Fibroblast of lung (primary cell): ENCODE results near the gene PARVG. TPM values are rescaled to one million over a fixed set of nuclear protein-coding genes. Genes with fewer than 3 reads are reported as not detected.
A peak's percentile ranks its signal among the peaks of the same experiment; 100 is the strongest.

Experiments used
- DNase-seq, 2 donors: peaks; one replicate each; pipeline versions ENCODE4 v3.0.0 to v3.0.0-alpha.2; 2010; ENCODE audit warnings: low read depth in 2 of 2
- H2AFZ ChIP-seq: 2 replicates; pipeline ENCODE4 v1.5.1; 2012; ENCODE audit warnings: low read length, control low read depth, inconsistent platforms
- H3K27ac ChIP-seq: 2 replicates; pipeline ENCODE4 v1.5.1; 2011; ENCODE audit warnings: low read length, control low read depth; ENCODE audit not compliant: insufficient read depth
- H3K27me3 ChIP-seq: 2 replicates; pipeline ENCODE4 v1.5.1; 2011; ENCODE audit warnings: mild to moderate bottlenecking, low read length; ENCODE audit not compliant: control insufficient read depth, insufficient read depth
- H3K36me3 ChIP-seq: 2 replicates; pipeline ENCODE4 v1.5.1; 2011; ENCODE audit warnings: low read length; ENCODE audit not compliant: control insufficient read depth, insufficient read depth
- H3K4me1 ChIP-seq: 2 replicates; pipeline ENCODE4 v1.5.1; 2011; ENCODE audit warnings: low read length; ENCODE audit not compliant: control insufficient read depth, insufficient read depth; ENCODE audit errors: extremely low read depth
- H3K4me2 ChIP-seq: 2 replicates; pipeline ENCODE4 v1.5.1; 2011; ENCODE audit warnings: low read length, control low read depth; ENCODE audit not compliant: insufficient read depth; ENCODE audit errors: extremely low read depth
- H3K4me3 ChIP-seq, 4 experiments: fragments of 200-600 bp in 1 of 4; sonication (generic) in 1 of 4; replicated peaks in 1 of 4; 2 replicates each; pipeline ENCODE4 v1.5.1; 2011 to 2016; ENCODE audit warnings: low read length in 4 of 4, low read depth in 3 of 4, mild to moderate bottlenecking in 3 of 4, control low read depth in 2 of 4, inconsistent platforms in 1 of 4, mixed read lengths in 1 of 4; ENCODE audit not compliant: insufficient read depth in 1 of 4; ENCODE audit errors: control extremely low read depth in 1 of 4
- H3K79me2 ChIP-seq: 2 replicates; pipeline ENCODE4 v1.5.1; 2012; ENCODE audit warnings: mild to moderate bottlenecking, low read length, inconsistent platforms; ENCODE audit not compliant: control insufficient read depth, insufficient read depth
- H3K9ac ChIP-seq: 2 replicates; pipeline ENCODE4 v1.5.1; 2011; ENCODE audit warnings: mild to moderate bottlenecking, low read length, control low read depth; ENCODE audit not compliant: insufficient read depth
- H3K9me3 ChIP-seq: 2 replicates; pipeline ENCODE4 v1.5.1; 2012; ENCODE audit warnings: low read depth, low read length; ENCODE audit not compliant: control insufficient read depth, insufficient read depth
- H4K20me1 ChIP-seq: 2 replicates; pipeline ENCODE4 v1.5.1; 2011; ENCODE audit warnings: low read length; ENCODE audit not compliant: control insufficient read depth, insufficient read depth; ENCODE audit errors: extremely low read depth
- CTCF ChIP-seq, 2 donors: IDR thresholded peaks in 1 of 2; conservative IDR thresholded peaks in 1 of 2; 1 replicate in 1 of 2; 2 replicates in 1 of 2; pipeline ENCODE4 v1.5.1; 2011 to 2012; ENCODE audit warnings: low read length in 2 of 2, control low read depth in 1 of 2, inconsistent platforms in 1 of 2, low read depth in 1 of 2, mild to moderate bottlenecking in 1 of 2
- EZH2 ChIP-seq: IDR thresholded peaks from 2 replicates; pipeline ENCODE4 v1.5.1; 2012; ENCODE audit warnings: low read length, control low read depth, mild to moderate bottlenecking; ENCODE audit errors: missing control alignments
- polyA plus RNA-seq, 2 donors: library from polyadenylated mRNA; depleted of rRNA in 1 of 2; stranded (reverse) in 1 of 2; unstranded in 1 of 2; fragments of >200 nt; gene quantifications; 2 replicates each; pipeline ENCODE4 v1.2.1, GENCODE V29; 2011 to 2012; ENCODE audit warnings: missing spikeins in 1 of 2
- total RNA-seq: library from RNA; depleted of rRNA; stranded (reverse); fragments of >200 nt; gene quantifications from 2 replicates; pipeline ENCODE4 v1.2.1, GENCODE V29; 2014

Gene PARVG
- total and polyA plus RNA-seq, 2 donors (not counting 1 experiment from before 2014, with no cell fraction given), result not detected

GRCh38 chr22:44139773-44140172, 41.0 kb upstream of the PARVG start:
- Histone ChIP-seq H3K27me3 (no peaks in the 10 kb centered on the region), H2AFZ (no peak overlapping the region), H3K9ac (no peak overlapping the region), H4K20me1 (no peaks in the 10 kb centered on the region), H3K9me3 (no peaks in the 10 kb centered on the region), H3K4me3 (no peak overlapping the region), H3K4me2 (no peak overlapping the region), H3K4me1 (no peaks in the 10 kb centered on the region), H3K27ac (no peak overlapping the region), H3K36me3 (peaks cover 2% of the 10 kb centered on the region), H3K79me2 (no peaks in the 10 kb centered on the region)
- TF ChIP-seq EZH2, result no peak
- no peak for TF ChIP-seq CTCF (conservative IDR thresholded peaks at IDR 0.05 in 1 of 2, IDR thresholded peaks at IDR 0.05 in 1 of 2; ENCODE audit: low read depth in 1 of 2, low read length in 2 of 2)
- no peak for DNase-seq

GRCh38 chr22:44142421-44143104, 38.2 kb upstream of the PARVG start:
- H3K27ac ChIP-seq, result no peak overlapping the region
- H3K4me1 ChIP-seq, result peaks cover 2% of the 10 kb centered on the region
- peaks cover 2% of the 10 kb centered on the region for H3K36me3 ChIP-seq
- no peaks in the 10 kb centered on the region for H3K79me2 ChIP-seq
- TF ChIP-seq EZH2, result no peak
- no peak for TF ChIP-seq CTCF (conservative IDR thresholded peaks at IDR 0.05 in 1 of 2, IDR thresholded peaks at IDR 0.05 in 1 of 2; ENCODE audit: low read depth in 1 of 2, low read length in 2 of 2)
- no peak overlapping the region for H3K4me2 ChIP-seq
- DNase-seq, result no peak
- no peaks in the 10 kb centered on the region for H3K27me3 ChIP-seq
- no peak overlapping the region for H2AFZ ChIP-seq
- H3K9ac ChIP-seq, result no peak overlapping the region
- no peaks in the 10 kb centered on the region for H4K20me1 ChIP-seq
- H3K9me3 ChIP-seq, result no peaks in the 10 kb centered on the region
- no peak overlapping the region for H3K4me3 ChIP-seq

GRCh38 chr22:44143105-44143474, 37.6 kb upstream of the PARVG start:
- H3K79me2 ChIP-seq, result no peaks in the 10 kb centered on the region
- no peak overlapping the region for H3K4me3 ChIP-seq
- TF ChIP-seq CTCF (conservative IDR thresholded peaks at IDR 0.05 in 1 of 2, IDR thresholded peaks at IDR 0.05 in 1 of 2; ENCODE audit: low read depth in 1 of 2, low read length in 2 of 2), result no peak
- TF ChIP-seq EZH2, result no peak
- H3K4me2 ChIP-seq, result no peak overlapping the region
- H3K9me3 ChIP-seq, result no peaks in the 10 kb centered on the region
- peaks cover 5% of the 10 kb centered on the region for H3K4me1 ChIP-seq
- DNase-seq, result peak in 1 of 2 donors; percentile 81
- no peak overlapping the region for H2AFZ ChIP-seq
- no peaks in the 10 kb centered on the region for H3K27me3 ChIP-seq
- no peaks in the 10 kb centered on the region for H4K20me1 ChIP-seq
- H3K27ac ChIP-seq, result no peak overlapping the region
- no peaks in the 10 kb centered on the region for H3K36me3 ChIP-seq
- no peak overlapping the region for H3K9ac ChIP-seq
